ENCODE measurements around the gene PTPN3.

DNA sequence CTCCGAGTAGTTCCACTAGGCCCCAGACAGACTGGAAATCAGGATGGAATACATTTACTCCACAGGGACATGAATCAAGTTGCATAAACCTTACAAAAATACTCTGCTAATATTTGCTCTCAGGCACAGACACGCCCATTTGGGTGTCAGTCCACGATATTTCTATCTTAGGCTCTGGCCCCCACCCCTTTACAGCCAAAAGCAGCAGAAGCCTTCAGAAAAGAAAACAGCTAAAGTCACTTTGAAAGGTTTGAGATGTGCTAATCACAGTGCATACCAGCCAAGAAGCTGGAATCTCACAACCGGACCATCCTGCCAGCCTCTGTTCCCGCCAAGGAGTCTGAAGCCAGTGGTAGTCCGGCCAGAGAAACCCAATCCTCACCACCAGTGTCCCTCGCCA is 22.6 kb downstream of the PTPN3 start:
- TF ChIP-seq EZH2 (IDR thresholded peaks at IDR 0.05; ENCODE audit: insufficient read depth, poor library complexity, severe bottlenecking): no peak
- TF ChIP-seq EZH2phosphoT487 (IDR thresholded peaks at IDR 0.05; ENCODE audit: insufficient read depth, low read depth): no peak
